B cell (primary cell): ENCODE data around the gene P4HA1. TPM values are rescaled to one million over a fixed set of nuclear protein-coding genes. Genes with fewer than 3 reads are reported as not detected.

ENCODE experiments used
- ATAC-seq: fragments of 200-7000 bp; cut with Tn5 transposase; one replicate; pipeline ENCODE4 v1.10.0; 2021; ENCODE audit warnings: low read depth, mild to moderate bottlenecking, moderate number of reproducible peaks, moderate library complexity
- CTCF ChIA-PET: fragments of 350-600 bp; sonication (Branson Sonifier 250); formaldehyde crosslinking; loops from one replicate; lab custom pipeline; 2021; ENCODE audit warnings: antibody characterized with exemption, inconsistent platforms; lab: Charles Lee
- POLR2A ChIA-PET: fragments of 350-600 bp; sonication (Branson Sonifier 250); formaldehyde crosslinking; loops from one replicate; lab custom pipeline; 2021; ENCODE audit warnings: antibody characterized with exemption; lab: Charles Lee
- DNase-seq: peaks from one replicate; pipeline ENCODE4 v3.0.0; 2013
- H2AFZ ChIP-seq: 2 replicates; pipeline ENCODE4 v1.6.1; 2012; ENCODE audit warnings: mild to moderate bottlenecking, low read depth, low read length; ENCODE audit not compliant: insufficient read depth, poor library complexity, severe bottlenecking
- H3K27ac ChIP-seq, 2 donors: 1 replicate in 1 of 2; 2 replicates in 1 of 2; pipeline ENCODE4 v1.5.1; 2012 to 2013; ENCODE audit warnings: low read length in 2 of 2, mild to moderate bottlenecking in 2 of 2, moderate library complexity in 1 of 2
- H3K27me3 ChIP-seq, 4 experiments: fragments of 200-600 bp in 1 of 4; sonication (generic) in 1 of 4; replicated peaks in 1 of 4; 1 replicate in 2 of 4; 2 replicates in 2 of 4; pipeline versions ENCODE4 v1.6.1 to v1.7.0; 2013 to 2016; ENCODE audit warnings: low read length in 3 of 4, mild to moderate bottlenecking in 2 of 4, mixed read lengths in 1 of 4, moderate library complexity in 1 of 4; ENCODE audit not compliant: insufficient read depth in 4 of 4, control insufficient read depth in 3 of 4; ENCODE audit errors: control extremely low read depth in 1 of 4
- H3K36me3 ChIP-seq, 2 experiments: replicated peaks in 1 of 2; 1 replicate in 1 of 2; 2 replicates in 1 of 2; pipeline versions ENCODE4 v1.6.1 to v1.7.1; 2013; ENCODE audit warnings: low read length in 1 of 2; ENCODE audit not compliant: insufficient read depth in 2 of 2, control insufficient read depth in 1 of 2; ENCODE audit errors: control extremely low read depth in 1 of 2, extremely low read depth in 1 of 2
- H3K4me1 ChIP-seq, 2 donors: fragments of 200-600 bp in 1 of 2; sonication (generic) in 1 of 2; 1 replicate in 1 of 2; 2 replicates in 1 of 2; pipeline versions ENCODE4 v1.5.1 to v1.6.1; 2013 to 2017; ENCODE audit warnings: low read length in 2 of 2; ENCODE audit not compliant: control insufficient read depth in 2 of 2, insufficient read depth in 2 of 2
- H3K4me2 ChIP-seq: replicated peaks from 2 replicates; pipeline ENCODE3; 2012; ENCODE audit warnings: mild to moderate bottlenecking, low read depth, low read length; ENCODE audit not compliant: poor library complexity, severe bottlenecking
- H3K4me3 ChIP-seq, 5 experiments: fragments of 200-600 bp in 1 of 5; sonication (generic) in 1 of 5; 1 replicate in 3 of 5; 2 replicates in 2 of 5; pipeline versions ENCODE4 v1.5.1 to v1.7.0; 2011 to 2016; ENCODE audit warnings: low read length in 4 of 5, mild to moderate bottlenecking in 4 of 5, low read depth in 2 of 5, control low read depth in 1 of 5, moderate library complexity in 1 of 5; ENCODE audit not compliant: insufficient read depth in 1 of 5; ENCODE audit errors: control extremely low read depth in 1 of 5, extremely low read depth in 1 of 5
- H3K79me2 ChIP-seq: fragments of 200-600 bp; sonication (generic); one replicate; pipeline ENCODE4 v1.6.0; 2016; ENCODE audit warnings: low read length; ENCODE audit not compliant: control insufficient read depth, insufficient read depth
- H3K9ac ChIP-seq: fragments of 200-600 bp; sonication (generic); 2 replicates; pipeline ENCODE4 v1.6.1; 2017; ENCODE audit warnings: mild to moderate bottlenecking, low read length, moderate library complexity
- H3K9me3 ChIP-seq, 3 donors: one replicate each; pipeline versions ENCODE4 v1.6.1 to v1.7.1; 2013; ENCODE audit warnings: low read length in 2 of 3; ENCODE audit not compliant: control insufficient read depth in 2 of 3, insufficient read depth in 1 of 3; ENCODE audit errors: control extremely low read depth in 1 of 3
- H4K20me1 ChIP-seq: 2 replicates; pipeline ENCODE4 v1.6.0; 2012; ENCODE audit warnings: mild to moderate bottlenecking, low read length; ENCODE audit not compliant: insufficient read depth, control insufficient read depth, poor library complexity, severe bottlenecking
- H3K27ac Mint-ChIP-seq: one replicate; pipeline ENCODE4 v1.8.0; 2021; ENCODE audit warnings: mixed read lengths
- H3K27me3 Mint-ChIP-seq: one replicate; pipeline ENCODE4 v1.8.0; 2021; ENCODE audit warnings: mixed read lengths
- H3K4me1 Mint-ChIP-seq: one replicate; pipeline ENCODE4 v1.8.0; 2021; ENCODE audit warnings: mixed read lengths
- H3K4me3 Mint-ChIP-seq: one replicate; pipeline ENCODE4 v1.8.0; 2021; ENCODE audit warnings: mixed read lengths
- H3K9me3 Mint-ChIP-seq: one replicate; pipeline ENCODE4 v1.8.0; 2022; ENCODE audit warnings: mixed read lengths; ENCODE audit not compliant: insufficient read depth
- CTCF ChIP-seq: fragments of 200-600 bp; IDR thresholded peaks from one replicate; pipeline ENCODE4 v1.8.0; 2022; ENCODE audit warnings: antibody characterized with exemption, mild to moderate bottlenecking
- EZH2 ChIP-seq: IDR thresholded peaks from 2 replicates; pipeline ENCODE4 v1.6.1; 2012; ENCODE audit warnings: borderline replicate concordance, low read depth, mild to moderate bottlenecking, moderate library complexity, low read length; ENCODE audit not compliant: insufficient read depth, poor library complexity, severe bottlenecking
- WGBS: methylation state at CpG from one replicate; pipeline ENCODE4 v1.1.5; 2013; ENCODE audit warnings: missing lambda C conversion rate; ENCODE audit not compliant: insufficient coverage; 5-methylcytosine and 5-hydroxymethylcytosine counted together
- intact Hi-C: fragments of 100-400 bp; cut with micrococcal nuclease; formaldehyde crosslinking; loops from one replicate; pipeline ENCODE4 v1.10.0; 2022
- polyA plus RNA-seq: library from polyadenylated mRNA; depleted of rRNA; stranded (reverse); fragments of >200 nt; gene quantifications from 2 replicates; pipeline ENCODE4 v1.2.3, GENCODE V29; 2012
- total RNA-seq, 2 donors: library from RNA; stranded (reverse); fragments of 120-200 nt in 1 of 2; gene quantifications; 1 replicate in 1 of 2; 2 replicates in 1 of 2; pipeline versions ENCODE4 v1.2.3 to v1.2.4, GENCODE V29; 2013 to 2022

P4HA1 gene
- total and polyA plus RNA-seq, 2 donors (not counting 1 experiment from before 2014, with no cell fraction given), result 12.8 to 19.0 TPM

GRCh38 chr10:73116017-73116416 is 19.4 kb upstream of the P4HA1 start:
- no peaks in the 10 kb centered on the region for H4K20me1 ChIP-seq
- POLR2A ChIA-PET, result interaction anchor here (0.6 kb wide), 2 partner anchors 20 to 391 kb away, joined by 3 read pairs; no protein-coding TSS in a partner anchor

GRCh38 chr10:73113551-73113950 is 16.9 kb upstream of the P4HA1 start:
- no CpG with 5 or more reads among the region's 1 CpG for WGBS
- intact Hi-C loops, result loop anchor here (5.0 kb wide), 1 partner anchor 139 kb away; the partner anchor contains the start of gene MRPS16
- POLR2A ChIA-PET, result no interaction called here

More at GRCh38 chr10:73116017-73116416, 19.4 kb upstream of the P4HA1 start:
- Mint-ChIP-seq H3K4me3 (no peak overlapping the region), H3K4me1 (peaks cover 9% of the 10 kb centered on the region), H3K27me3 (no peaks in the 10 kb centered on the region), H3K27ac (no peak overlapping the region), H3K9me3 (no peaks in the 10 kb centered on the region)
- no peak for ATAC-seq
- H3K36me3 ChIP-seq, result peaks cover 1 to 3% of the 10 kb centered on the region in 2 experiments
- H3K9me3 ChIP-seq, result no peaks in the 10 kb centered on the region
- H3K4me3 ChIP-seq, result no peak overlapping the region
- intact Hi-C loops, result no loop called here
- no peak overlapping the region for H3K4me2 ChIP-seq
- H3K27me3 ChIP-seq, result no peaks in the 10 kb centered on the region
- no peak for TF ChIP-seq EZH2
- TF ChIP-seq CTCF, result no peak
- WGBS, result no CpG with 5 or more reads among the region's 1 CpG
- H3K9ac ChIP-seq, result no peak overlapping the region
- CTCF ChIA-PET, result no interaction called here
- H3K27ac ChIP-seq, result no peak overlapping the region
- no peaks in the 10 kb centered on the region for H3K79me2 ChIP-seq
- peaks cover 0 to 3% of the 10 kb centered on the region in 2 donors for H3K4me1 ChIP-seq
- no peak for DNase-seq
- no peak overlapping the region for H2AFZ ChIP-seq

More at GRCh38 chr10:73113551-73113950, 16.9 kb upstream of the P4HA1 start:
- Mint-ChIP-seq H3K27ac (no peak overlapping the region), H3K27me3 (no peaks in the 10 kb centered on the region), H3K4me3 (no peak overlapping the region), H3K9me3 (no peaks in the 10 kb centered on the region), H3K4me1 (peaks cover 16% of the 10 kb centered on the region)
- Histone ChIP-seq H3K36me3 (peaks cover 1 to 3% of the 10 kb centered on the region in 2 experiments), H2AFZ (no peak overlapping the region), H3K27me3 (no peaks in the 10 kb centered on the region), H3K9ac (no peak overlapping the region), H4K20me1 (no peaks in the 10 kb centered on the region), H3K9me3 (no peaks in the 10 kb centered on the region), H3K4me3 (no peak overlapping the region), H3K79me2 (no peaks in the 10 kb centered on the region), H3K27ac (no peak overlapping the region), H3K4me1 (peaks cover 0 to 9% of the 10 kb centered on the region in 2 donors), H3K4me2 (no peak overlapping the region)
- DNase-seq (no peak), ATAC-seq (no peak)
- TF ChIP-seq CTCF (no peak), EZH2 (no peak)
- CTCF ChIA-PET, result interaction anchor here (0.8 to 1.6 kb wide), 3 partner anchors 16 to 49 kb away, joined by 3 to 5 read pairs (median 3); partner anchors contain the start of gene P4HA1
